Ishikawa (cell line): Measurements from ENCODE around the gene NKD1.

Experiments
- CEBPB ChIP-seq: IDR thresholded peaks from 2 replicates; pipeline ENCODE4 v1.6.1; 2012
- CREB1 ChIP-seq: IDR thresholded peaks from 2 replicates; pipeline ENCODE4 v1.6.1; 2012; ENCODE audit warnings: low read depth
- EGR1 ChIP-seq: IDR thresholded peaks from 2 replicates; pipeline ENCODE4 v1.6.1; 2012
- EP300 ChIP-seq: IDR thresholded peaks from 2 replicates; pipeline ENCODE4 v1.6.1; 2012; ENCODE audit warnings: borderline replicate concordance
- FOXM1 ChIP-seq: IDR thresholded peaks from 2 replicates; pipeline ENCODE4 v1.6.1; 2012; ENCODE audit warnings: low read depth, borderline replicate concordance
- MAX ChIP-seq: IDR thresholded peaks from 2 replicates; pipeline ENCODE4 v1.6.1; 2012
- NFIC ChIP-seq: IDR thresholded peaks from 2 replicates; pipeline ENCODE4 v1.6.1; 2012
- RAD21 ChIP-seq: IDR thresholded peaks from 2 replicates; pipeline ENCODE4 v1.6.1; 2012; ENCODE audit warnings: low read depth
- REST ChIP-seq: IDR thresholded peaks from 2 replicates; pipeline ENCODE4 v1.6.1; 2012; ENCODE audit warnings: low read depth, mild to moderate bottlenecking
- TAF1 ChIP-seq: IDR thresholded peaks from 2 replicates; pipeline ENCODE4 v1.6.1; 2012; ENCODE audit warnings: low read depth, mild to moderate bottlenecking
- TCF12 ChIP-seq: IDR thresholded peaks from 2 replicates; pipeline ENCODE4 v1.6.1; 2012; ENCODE audit warnings: low read depth
- TEAD4 ChIP-seq: IDR thresholded peaks from 2 replicates; pipeline ENCODE4 v1.6.1; 2012
- YY1 ChIP-seq: IDR thresholded peaks from 2 replicates; pipeline ENCODE4 v1.6.1; 2012; ENCODE audit warnings: low read depth
- ZBTB7A ChIP-seq: IDR thresholded peaks from 2 replicates; pipeline ENCODE4 v1.6.1; 2012; ENCODE audit warnings: low read depth
- TF ChIP-seq, protein P1 (sequence below): IDR thresholded peaks from 2 replicates; pipeline ENCODE4 v1.6.1; 2012

Gene NKD1

GRCh38 chr16:50573279-50573678 lies 25.1 kb downstream of the NKD1 start:
- TF ChIP-seq YY1, result no peak
- TF ChIP-seq TCF12, result no peak
- no peak for TF ChIP-seq ZBTB7A
- no peak for TF ChIP-seq NFIC

DNA sequence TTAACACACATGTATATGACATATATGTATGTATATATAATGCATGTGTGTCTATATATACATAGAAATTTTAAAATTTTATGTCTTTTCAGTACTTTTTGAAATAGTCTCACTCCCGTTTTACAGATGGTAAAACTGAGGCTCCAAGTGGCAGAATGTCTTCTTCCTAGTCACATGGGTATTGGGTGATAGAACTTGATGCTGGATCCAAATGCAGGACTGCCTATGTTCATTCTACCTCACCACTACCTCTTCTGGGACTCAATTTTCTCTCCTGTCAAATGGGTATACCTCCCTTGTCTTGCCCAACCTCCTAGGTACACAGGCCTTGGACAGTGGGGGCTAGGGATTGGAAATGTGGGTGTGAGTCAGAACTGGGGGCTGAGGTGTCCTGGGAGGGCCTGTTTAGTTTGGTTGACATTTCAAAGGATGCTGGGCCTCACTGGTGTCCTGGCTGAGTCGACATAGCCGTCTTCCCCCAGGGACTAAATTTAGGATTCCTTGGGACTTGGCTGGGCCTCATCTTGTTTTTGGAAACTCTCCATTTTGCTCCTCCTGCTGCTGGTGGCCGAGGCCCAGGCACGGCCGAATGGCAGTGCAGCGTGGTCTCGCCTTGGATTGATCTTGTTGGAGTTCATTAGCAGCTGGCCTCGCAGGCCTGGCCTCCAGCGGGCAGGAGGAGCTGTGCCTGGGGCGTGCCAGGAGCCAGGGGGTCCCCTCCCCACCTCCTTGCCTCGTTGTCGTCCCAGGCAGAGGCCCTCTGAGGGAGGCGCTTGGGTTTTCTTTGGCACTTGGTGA lies 25.9 kb downstream of the NKD1 start:
- TF ChIP-seq TAF1 (no peak), TCF12 (no peak), ZBTB7A (no peak), CEBPB (no peak), TEAD4 (no peak), EGR1 (no peak), FOXM1 (no peak), NFIC (no peak), CREB1 (no peak), YY1 (no peak)
- TF ChIP-seq, protein P1, sequence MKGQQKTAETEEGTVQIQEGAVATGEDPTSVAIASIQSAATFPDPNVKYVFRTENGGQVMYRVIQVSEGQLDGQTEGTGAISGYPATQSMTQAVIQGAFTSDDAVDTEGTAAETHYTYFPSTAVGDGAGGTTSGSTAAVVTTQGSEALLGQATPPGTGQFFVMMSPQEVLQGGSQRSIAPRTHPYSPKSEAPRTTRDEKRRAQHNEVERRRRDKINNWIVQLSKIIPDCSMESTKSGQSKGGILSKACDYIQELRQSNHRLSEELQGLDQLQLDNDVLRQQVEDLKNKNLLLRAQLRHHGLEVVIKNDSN, result no peak

DNA sequence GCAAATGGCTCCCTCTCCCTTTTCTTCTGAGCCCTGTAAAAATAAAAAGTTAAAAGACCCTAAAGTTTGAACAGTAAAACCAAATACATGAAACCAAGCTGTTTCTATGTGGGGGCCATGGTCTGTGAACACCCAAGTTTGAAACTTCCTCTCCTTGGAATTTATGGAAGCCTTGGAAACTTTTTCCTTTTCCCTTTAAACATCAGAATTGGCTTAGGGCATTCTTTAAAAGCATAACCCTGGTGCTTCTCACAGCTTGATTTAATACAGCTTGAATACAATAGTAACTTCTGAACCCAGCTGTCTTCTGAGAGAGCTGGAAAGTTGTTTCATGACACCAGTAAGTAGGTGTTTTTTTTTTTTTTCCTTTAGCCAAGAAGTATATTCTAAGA lies 26.5 kb downstream of the NKD1 start:
- TF ChIP-seq YY1, result no peak
- no peak for TF ChIP-seq RAD21
- no peak for TF ChIP-seq CEBPB
- no peak for TF ChIP-seq TCF12
- TF ChIP-seq EGR1, result no peak
- no peak for TF ChIP-seq CREB1
- TF ChIP-seq, protein P1, result no peak
- no peak for TF ChIP-seq ZBTB7A
- TF ChIP-seq REST, result no peak

GRCh38 chr16:50575743-50576142 lies 27.5 kb downstream of the NKD1 start:
- TF ChIP-seq NFIC, result no peak
- TF ChIP-seq ZBTB7A, result no peak
- no peak for TF ChIP-seq CEBPB
- no peak for TF ChIP-seq MAX

DNA sequence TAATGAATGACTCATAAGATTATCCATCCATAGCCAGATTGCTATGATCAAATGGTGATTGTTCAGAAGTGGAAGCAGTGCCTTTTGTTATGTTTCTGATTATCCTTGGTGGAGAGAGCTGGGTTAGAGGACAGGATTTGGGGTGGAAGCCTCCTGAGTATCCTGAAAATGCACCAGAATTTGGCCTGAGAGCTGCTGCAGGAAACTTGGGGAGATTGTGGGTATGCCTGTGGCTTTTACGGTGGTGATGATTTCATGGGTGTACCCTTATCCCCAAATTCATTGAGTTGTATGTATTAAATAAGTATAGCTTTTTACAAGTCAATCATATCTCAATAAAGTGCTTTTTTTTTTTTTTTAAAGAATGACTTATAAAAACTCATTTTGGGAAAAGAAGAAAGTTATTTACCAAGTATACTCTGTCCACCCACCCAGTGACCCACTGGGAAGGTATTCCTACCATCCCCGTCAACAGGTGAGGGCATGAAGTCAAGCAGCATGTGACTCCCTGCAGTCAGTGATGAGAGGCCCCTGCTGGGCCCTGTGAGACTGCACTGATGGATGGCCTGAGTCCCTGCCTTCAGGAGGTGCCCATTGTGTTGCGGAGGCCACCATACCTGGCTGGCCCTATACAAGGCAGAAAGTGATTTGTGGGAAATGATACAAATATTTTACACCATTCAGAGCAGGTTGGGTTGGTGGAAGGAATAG lies 28.4 kb downstream of the NKD1 start:
- no peak for TF ChIP-seq TEAD4
- no peak for TF ChIP-seq TAF1
- no peak for TF ChIP-seq TCF12
- no peak for TF ChIP-seq EGR1
- TF ChIP-seq, protein P1, result no peak
- no peak for TF ChIP-seq EP300
- TF ChIP-seq ZBTB7A, result no peak
- no peak for TF ChIP-seq CEBPB
- no peak for TF ChIP-seq RAD21
- TF ChIP-seq CREB1, result no peak
- TF ChIP-seq MAX, result no peak
- no peak for TF ChIP-seq NFIC
- no peak for TF ChIP-seq YY1
- no peak for TF ChIP-seq REST
- no peak for TF ChIP-seq FOXM1
